Fibroblast of the aortic adventitia (primary cell): ENCODE data around the gene DLX3. TPM values are rescaled to one million over a fixed set of nuclear protein-coding genes. Genes with fewer than 3 reads are reported as not detected.

Source experiments
- DNase-seq: peaks from one replicate; pipeline ENCODE4 v3.0.0-alpha.2; 2010; ENCODE audit warnings: low read depth
- H3K4me3 ChIP-seq: 2 replicates; pipeline ENCODE4 v1.5.1; 2011; ENCODE audit warnings: low read depth, mild to moderate bottlenecking, control low read depth, low read length, moderate library complexity
- CTCF ChIP-seq: IDR thresholded peaks from 2 replicates; pipeline ENCODE4 v1.5.1; 2011; ENCODE audit warnings: mild to moderate bottlenecking, low read length, control low read depth, inconsistent platforms; ENCODE audit not compliant: insufficient read depth
- total RNA-seq: library from RNA; depleted of rRNA; stranded (reverse); fragments of >200 nt; gene quantifications from 2 replicates; pipeline ENCODE4 v1.2.3, GENCODE V29; 2012; ENCODE audit warnings: low replicate concordance

DLX3 gene
- total RNA-seq, 1 donor = not detected

GRCh38 chr17:49973271-49973615 lies 21.8 kb downstream of the DLX3 start:
- DNase-seq = no peak
- TF ChIP-seq CTCF = no peak

GRCh38 chr17:49972486-49973270 lies 22.3 kb downstream of the DLX3 start:
- H3K4me3 ChIP-seq = no peak overlapping the region
- TF ChIP-seq CTCF = no peak
- DNase-seq = no peak

More at GRCh38 chr17:49973271-49973615, 21.8 kb downstream of the DLX3 start:
- no peak overlapping the region for H3K4me3 ChIP-seq

- H3K4me3 ChIP-seq = no peak overlapping the region
- DNase-seq = no peak
- no peak for TF ChIP-seq CTCF
Measured at GRCh38 chr17:49971848-49972485, 23.1 kb downstream of the DLX3 start.

GRCh38 chr17:49971199-49971847 lies 23.7 kb downstream of the DLX3 start:
- no peak for TF ChIP-seq CTCF
- H3K4me3 ChIP-seq = no peak overlapping the region
- no peak for DNase-seq

GRCh38 chr17:49970498-49970897 lies 24.5 kb downstream of the DLX3 start:
- no peak for TF ChIP-seq CTCF
- no peak for DNase-seq
- H3K4me3 ChIP-seq = no peak overlapping the region

GRCh38 chr17:49969795-49970389 lies 25.1 kb downstream of the DLX3 start:
- no peak for TF ChIP-seq CTCF
- DNase-seq = no peak

More at GRCh38 chr17:49969795-49970389, 25.1 kb downstream of the DLX3 start:
- no peak overlapping the region for H3K4me3 ChIP-seq
